ENCODE data around the gene RASD2.

GRCh38 chr22:35543702-35544101 lies 3.1 kb downstream of the RASD2 start:
- TF ChIP-seq CTCF (IDR thresholded peaks at IDR 0.05; ENCODE audit: insufficient read depth, low read depth, low read length) (no peak), EZH2 (IDR thresholded peaks at IDR 0.05; ENCODE audit: insufficient read depth, low read length) (no peak)

Measured in astrocyte (in vitro differentiated cells and primary cell).